A673 (cell line): ENCODE data around the gene TENM3.

ENCODE experiments used
- CTCF ChIP-seq: fragments of 300-800, 200-600 bp; sonication (generic); conservative IDR thresholded peaks from 2 replicates; pipeline ENCODE4 v1.5.1; 2017; ENCODE audit warnings: low read depth, mild to moderate bottlenecking, antibody characterized with exemption, low read length, moderate library complexity, mixed read lengths
- EZH2 ChIP-seq: fragments of 200-600 bp; sonication (generic); IDR thresholded peaks from 2 replicates; pipeline ENCODE4 v1.6.1; 2017; ENCODE audit warnings: borderline replicate concordance, low read depth, mild to moderate bottlenecking, mixed read lengths, antibody characterized with exemption, low read length; ENCODE audit not compliant: poor library complexity, severe bottlenecking

GRCh38 chr4:182845618-182846017 lies 602.4 kb downstream of the TENM3 start:
- TF ChIP-seq CTCF (no peak), EZH2 (no peak)
